HG03571 (cell line): ENCODE measurements around the gene TP63.

Experiments used
- ATAC-seq: cut with Tn5 transposase; IDR thresholded peaks from one replicate; pipeline ENCODE4 v1.9.1; 2021; ENCODE audit not compliant: unreplicated experiment

TP63 gene

GRCh38 chr3:189842681-189843602, 211.8 kb downstream of the TP63 start:
- no peak for ATAC-seq

- no peak for ATAC-seq
Measured at GRCh38 chr3:189845069-189845468, 213.9 kb downstream of the TP63 start.

GRCh38 chr3:189848395-189849040, 217.3 kb downstream of the TP63 start:
- no peak for ATAC-seq

- ATAC-seq = no peak
Measured at GRCh38 chr3:189849262-189849661, 218.1 kb downstream of the TP63 start.

- ATAC-seq = no peak
Measured at GRCh38 chr3:189851682-189852081, 220.5 kb downstream of the TP63 start.

GRCh38 chr3:189853906-189854305, 222.7 kb downstream of the TP63 start:
- ATAC-seq = no peak

GRCh38 chr3:189860296-189860695, 229.1 kb downstream of the TP63 start:
- ATAC-seq = no peak

GRCh38 chr3:189862385-189862998, 231.3 kb downstream of the TP63 start:
- no peak for ATAC-seq

GRCh38 chr3:189863031-189863430, 231.8 kb downstream of the TP63 start:
- no peak for ATAC-seq

GRCh38 chr3:189868061-189868460, 236.9 kb downstream of the TP63 start:
- ATAC-seq = no peak

- no peak for ATAC-seq
Measured at GRCh38 chr3:189869165-189869564, 238.0 kb downstream of the TP63 start.

GRCh38 chr3:189871418-189871817, 240.2 kb downstream of the TP63 start:
- no peak for ATAC-seq

- peak; percentile 87 for ATAC-seq
Measured at GRCh38 chr3:189883113-189883753, 252.0 kb downstream of the TP63 start.

- ATAC-seq = no peak
Measured at GRCh38 chr3:189890496-189890895, 259.3 kb downstream of the TP63 start.

GRCh38 chr3:189896533-189896932, 265.3 kb downstream of the TP63 start:
- no peak for ATAC-seq

- no peak for ATAC-seq
Measured at GRCh38 chr3:189897406-189897805, 266.2 kb downstream of the TP63 start.

- ATAC-seq = no peak
Measured at GRCh38 chr3:189898559-189899153, 267.5 kb downstream of the TP63 start.

- ATAC-seq = no peak
Measured at GRCh38 chr3:189899186-189899585, 268.0 kb downstream of the TP63 start.

GRCh38 chr3:189900578-189900977, 269.4 kb downstream of the TP63 start:
- no peak for ATAC-seq

- ATAC-seq = no peak
Measured at GRCh38 chr3:189901481-189901880, 270.3 kb downstream of the TP63 start.
